HG03457 (cell line): ENCODE results near the gene TNS4.

Source experiments
- ATAC-seq: cut with Tn5 transposase; IDR thresholded peaks from one replicate; pipeline ENCODE4 v1.9.1; 2021; ENCODE audit warnings: moderate number of reproducible peaks; ENCODE audit not compliant: unreplicated experiment

TNS4 gene

DNA sequence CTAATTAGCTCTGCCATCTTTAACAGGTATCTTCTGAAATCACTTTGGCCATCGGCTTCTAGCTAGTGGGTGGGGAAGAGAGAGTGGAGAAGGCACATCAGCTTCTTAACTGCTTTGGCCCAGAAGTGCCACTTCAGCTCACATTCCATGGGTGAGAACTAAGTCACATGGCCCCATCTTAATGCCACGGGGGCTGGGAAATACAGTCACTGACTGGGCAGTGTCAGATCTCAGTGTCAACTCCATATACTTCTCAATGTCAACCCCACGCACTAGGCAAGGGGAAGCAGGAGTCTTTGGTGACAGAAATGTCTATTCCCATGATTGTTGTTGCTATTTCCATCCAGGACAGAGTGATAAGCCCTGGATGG lies 34.5 kb upstream of the TNS4 start:
- ATAC-seq = no peak

DNA sequence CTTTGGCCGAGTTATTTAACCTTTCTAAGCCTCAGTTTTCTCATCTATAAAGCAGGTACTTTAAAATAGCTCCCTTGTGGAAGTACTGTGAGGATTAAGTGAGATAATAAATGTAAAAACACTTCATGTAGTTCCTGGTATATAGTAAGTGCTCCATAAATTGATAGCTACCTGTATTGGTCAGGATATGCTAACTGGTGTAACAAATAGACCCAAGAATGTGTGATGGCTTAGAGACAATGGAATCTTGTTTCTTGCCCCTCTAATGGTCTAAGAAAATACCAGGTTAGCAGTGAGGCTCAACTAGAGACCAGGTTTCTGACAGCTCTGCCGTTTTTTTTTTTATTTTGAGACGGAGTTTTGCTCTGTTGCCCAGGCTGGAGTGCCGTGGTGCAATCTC lies 34.0 kb upstream of the TNS4 start:
- ATAC-seq = no peak

DNA sequence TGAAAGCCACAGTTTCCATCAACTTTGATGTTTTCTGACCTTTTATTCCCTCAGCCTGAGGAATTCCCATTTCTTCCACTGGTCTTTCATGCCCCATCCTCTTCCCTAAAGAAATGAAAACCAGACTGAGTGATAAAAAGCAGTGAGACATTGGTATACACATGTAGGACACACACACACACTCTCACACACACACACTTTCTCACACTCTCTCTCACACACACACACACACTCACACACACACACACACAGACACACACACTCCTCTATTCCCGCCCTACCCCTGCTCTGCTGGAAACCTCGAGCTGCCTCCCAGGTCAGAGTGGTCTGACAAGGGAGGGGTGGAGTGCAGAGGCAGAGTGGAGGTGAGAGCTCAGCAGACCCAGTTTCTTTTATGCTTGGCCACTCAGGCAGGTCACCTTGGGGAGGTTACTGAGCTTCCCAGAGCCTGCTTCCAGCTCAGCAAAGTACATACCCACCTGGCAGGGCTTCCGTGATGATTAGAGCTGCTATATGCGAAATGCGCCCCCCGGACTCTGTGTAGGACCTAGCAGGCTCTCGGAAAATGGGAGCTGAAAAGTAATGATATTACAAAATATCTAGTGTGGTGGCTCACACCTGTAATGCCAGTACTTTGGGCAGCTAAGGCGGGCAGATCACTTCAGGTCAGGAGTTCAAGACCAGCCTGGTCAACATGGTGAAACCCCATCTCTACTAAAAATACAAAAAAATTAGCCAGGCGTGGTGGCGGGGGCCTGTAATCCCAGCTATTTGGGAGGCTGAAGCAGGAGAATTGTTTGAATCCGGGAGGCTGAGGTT lies 33.2 kb upstream of the TNS4 start:
- no peak for ATAC-seq

DNA sequence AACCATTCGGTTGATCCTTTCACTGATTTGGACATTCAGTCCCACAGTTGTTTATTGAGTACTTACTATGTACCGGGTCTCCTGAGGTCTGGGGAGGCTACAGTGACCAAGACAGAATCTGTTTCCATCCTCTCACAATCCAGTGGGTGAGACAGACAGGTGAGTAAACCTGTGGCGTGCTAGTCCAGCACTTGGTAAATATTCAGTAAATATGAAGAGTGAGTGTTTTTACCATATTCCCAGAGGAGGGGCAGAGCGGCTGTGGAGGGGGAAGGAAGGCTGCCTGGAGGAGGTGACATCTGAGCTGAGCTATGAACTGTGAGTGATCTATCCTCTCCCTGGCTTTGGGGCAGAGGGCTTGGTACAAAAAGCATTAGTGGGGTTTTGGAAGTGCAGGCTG lies 32.5 kb upstream of the TNS4 start:
- ATAC-seq = no peak

DNA sequence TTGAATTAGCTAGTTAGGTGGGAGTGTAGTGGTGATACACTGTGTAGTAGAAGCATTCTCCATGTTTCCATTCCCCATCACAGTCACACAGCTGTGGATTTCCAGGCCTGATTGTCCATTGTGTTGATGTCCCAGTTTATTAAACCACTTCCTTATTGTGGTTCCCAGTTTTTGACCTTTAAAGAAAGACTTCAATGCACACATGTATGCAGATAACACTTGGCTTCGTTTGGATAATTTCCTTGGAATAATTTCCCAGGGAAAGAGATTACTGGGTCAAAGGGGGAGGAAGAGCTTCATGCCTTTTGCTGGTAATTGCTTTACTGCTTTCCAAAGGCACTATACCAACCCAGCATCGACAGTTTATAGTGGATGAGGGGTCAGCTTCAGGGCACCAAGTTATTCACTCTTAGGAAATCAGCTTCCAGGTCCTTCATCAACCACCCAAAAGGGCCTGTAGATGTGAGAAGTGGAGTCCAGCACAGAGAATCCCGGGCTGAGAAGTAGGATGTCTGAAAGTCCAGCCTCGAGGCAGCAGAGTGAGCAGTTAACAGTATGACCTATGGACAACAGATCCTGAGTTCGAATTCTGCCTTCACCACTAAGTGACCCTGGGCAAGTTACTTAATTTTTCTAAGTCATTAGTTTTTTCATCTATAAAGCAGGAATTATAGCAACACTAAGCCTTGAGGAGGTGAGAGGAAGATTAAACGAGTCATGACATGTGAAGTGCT lies 31.3 kb upstream of the TNS4 start:
- no peak for ATAC-seq

DNA sequence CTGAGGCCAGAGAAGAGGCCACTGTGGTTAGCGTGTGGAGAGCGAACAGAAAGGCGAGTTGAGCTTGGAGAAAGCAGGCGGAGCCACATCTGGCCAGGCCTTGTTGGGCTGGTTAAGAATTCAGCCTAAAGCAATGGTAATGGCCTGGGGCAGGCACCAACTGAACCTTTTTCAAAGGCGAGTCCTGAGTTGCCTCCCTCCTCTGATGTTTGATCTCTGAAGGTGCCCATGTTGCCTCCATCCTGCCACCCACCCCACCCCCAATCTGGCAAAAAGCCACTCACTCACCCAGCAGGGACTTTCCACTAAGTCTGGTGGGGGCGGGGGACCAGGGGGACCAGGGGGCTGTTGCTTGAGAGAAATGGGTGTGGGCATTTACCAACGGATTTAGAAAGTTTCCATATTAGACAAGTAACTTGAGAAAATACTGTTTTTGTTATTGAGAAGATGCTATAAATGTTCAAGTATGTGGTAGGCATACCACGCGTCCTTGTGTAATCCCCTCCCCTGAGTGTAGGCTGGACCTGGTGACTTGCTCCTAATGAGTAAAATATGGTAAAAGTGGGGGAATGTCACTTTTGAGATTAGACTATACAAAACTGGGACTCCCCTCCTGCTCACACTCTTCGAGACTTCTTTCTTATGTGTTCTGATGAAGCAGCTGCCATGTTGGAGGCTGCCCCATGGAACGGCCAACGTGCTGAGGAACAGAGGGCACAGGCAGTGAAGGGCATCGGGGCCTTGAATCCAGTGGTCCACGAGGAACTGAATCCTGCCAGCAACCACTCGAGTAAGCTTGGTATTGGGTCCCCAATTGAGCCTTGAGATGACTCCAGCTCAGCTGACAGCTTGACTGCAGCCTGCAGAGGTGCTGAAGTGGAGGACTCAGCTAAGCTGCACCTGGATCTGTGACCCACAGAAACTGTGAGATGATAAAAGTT lies 29.9 kb upstream of the TNS4 start:
- no peak for ATAC-seq

DNA sequence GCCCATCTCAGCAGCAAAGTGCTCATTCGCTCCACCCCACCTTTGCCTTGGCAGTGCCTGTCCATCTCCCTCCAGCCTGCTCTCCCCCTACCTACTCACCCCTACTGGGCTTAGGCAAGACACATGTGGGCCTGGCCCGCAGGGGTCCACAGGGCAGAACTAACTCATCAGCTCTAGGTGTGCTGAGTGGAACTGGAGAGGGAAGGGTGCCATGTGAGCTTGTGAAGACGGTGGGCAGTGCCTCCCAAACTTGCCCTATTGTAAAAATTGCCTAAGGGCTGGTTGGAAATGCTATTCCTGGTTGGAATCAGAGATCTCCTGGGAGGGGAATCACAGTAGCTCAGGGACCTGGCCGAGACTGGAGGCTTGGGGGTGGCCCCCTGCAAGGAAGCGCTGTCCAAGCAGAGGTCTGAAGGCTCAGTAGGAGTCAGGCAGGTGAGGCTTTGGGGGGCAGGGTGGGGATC lies 29.1 kb upstream of the TNS4 start:
- ATAC-seq = no peak

DNA sequence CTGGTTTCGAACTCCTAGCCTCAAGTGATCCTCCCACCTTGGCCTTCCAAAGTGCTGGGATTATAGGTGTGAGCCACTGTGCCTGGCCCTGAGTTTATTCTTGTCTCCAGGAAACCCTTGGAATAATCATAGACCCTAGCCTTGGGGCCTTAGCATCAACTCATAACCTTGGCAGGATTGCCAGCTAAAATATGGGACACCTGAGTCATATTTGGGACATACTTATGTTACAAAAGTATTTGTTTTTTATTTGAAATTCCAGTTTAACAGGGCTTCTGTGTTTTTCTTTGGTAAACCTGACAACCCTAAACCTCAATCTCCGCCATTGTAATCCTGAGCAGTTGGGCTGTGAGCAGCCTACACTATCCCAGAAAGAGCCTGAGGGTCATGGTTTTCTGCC lies 28.6 kb upstream of the TNS4 start:
- no peak for ATAC-seq

DNA sequence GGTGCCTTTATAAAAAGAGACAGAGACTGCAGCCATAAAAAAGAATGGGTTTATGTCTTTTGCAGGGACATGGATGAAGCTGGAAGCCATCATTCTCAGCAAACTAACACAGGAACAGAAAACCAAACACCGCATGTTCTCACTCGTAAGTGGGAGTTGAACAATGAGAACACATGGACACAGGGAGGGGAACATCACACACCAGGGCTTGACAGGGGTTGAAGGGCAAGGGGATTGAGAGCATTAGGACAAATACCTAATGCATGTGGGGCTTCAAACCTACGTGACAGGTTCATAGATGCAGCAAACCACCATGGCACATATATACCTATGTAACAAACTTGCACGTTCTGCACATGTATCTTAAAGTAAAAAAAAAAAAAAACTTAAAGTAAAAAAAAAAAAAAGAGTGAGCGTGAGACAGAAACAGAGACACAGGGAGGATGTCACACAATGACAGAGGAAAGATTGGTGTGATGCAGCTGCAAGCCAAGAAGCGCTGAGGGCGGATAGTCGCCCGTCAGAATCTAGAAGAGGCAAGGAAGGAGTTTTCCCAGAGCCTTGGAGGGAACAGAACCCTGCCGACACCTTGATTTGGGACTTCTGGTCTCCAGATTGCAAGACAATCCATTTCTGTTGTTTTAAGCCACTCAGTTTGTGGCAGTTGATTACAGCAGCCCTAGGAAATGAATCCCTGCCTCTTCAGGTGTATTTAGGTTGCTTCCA lies 27.4 kb upstream of the TNS4 start:
- ATAC-seq = no peak

DNA sequence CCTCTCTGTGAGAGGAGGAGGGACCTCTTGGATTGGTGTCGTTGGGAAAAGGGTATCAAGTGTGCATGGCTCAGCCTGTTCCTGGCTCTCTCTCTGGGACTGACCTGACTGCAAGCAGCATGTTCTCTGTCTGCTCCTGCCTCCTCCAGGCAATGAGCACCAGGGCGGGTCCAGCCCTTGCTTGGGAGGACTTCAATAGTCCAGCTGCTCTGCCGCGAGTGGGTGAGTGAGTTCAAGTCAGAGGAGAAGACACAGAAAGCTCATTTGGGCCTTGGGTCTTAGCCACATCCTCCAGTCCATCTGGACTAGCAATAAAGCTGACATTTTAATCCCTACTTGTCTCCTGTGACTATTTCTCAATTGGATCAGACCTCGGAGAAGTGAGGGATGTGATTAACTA lies 25.2 kb upstream of the TNS4 start:
- ATAC-seq = no peak

DNA sequence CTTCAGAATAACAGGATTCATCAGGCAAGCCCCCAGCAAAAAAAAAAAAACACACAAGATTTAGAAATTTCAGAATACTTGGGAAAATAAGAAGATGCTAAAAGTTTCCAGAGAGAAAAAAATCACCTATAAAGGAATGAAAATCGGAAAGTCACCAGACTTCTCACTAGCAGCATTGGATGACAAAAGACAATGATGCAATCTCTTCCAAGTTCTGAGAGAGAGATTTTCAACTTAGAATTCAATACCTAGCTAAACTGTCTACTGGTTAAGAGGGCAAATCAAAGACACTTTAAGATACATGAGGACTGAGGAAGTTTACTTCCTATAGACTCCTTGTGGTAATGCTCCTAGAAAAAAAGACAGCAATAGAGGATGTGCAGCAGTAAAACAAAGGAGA lies 23.9 kb upstream of the TNS4 start:
- no peak for ATAC-seq

DNA sequence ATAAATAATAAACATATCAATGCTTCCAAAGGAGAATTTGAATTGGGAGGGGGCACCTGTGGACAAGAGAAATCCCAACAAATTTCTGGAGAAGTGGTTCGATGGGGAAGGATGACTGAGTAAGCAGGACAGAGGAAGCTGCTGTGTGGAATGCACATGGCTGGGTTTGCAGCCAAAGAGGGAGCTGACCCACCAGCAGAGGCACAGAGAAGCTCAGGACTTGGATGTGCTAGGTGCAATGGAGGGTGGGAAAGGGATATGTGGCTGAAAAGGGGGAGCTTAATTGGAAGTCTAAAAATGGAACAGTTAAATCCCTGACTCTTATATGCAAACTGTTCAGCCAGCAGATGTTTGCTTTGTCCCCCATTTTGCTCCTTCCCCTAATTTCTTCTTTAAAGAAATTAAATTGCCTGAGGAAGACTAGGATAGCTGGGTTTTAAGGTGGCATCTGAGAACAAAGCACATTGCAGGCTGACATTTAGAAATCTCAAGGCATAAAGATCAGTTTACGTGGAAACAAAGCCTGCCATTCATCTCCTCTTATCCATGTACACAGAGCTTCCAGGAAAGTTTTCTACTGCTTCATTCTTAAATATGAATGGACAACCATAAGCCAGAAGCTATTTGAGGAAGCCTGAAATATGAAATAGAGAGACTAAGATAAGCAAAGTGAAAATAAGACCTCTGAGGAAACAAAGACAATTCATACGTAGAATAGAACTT lies 23.0 kb upstream of the TNS4 start:
- ATAC-seq = no peak

DNA sequence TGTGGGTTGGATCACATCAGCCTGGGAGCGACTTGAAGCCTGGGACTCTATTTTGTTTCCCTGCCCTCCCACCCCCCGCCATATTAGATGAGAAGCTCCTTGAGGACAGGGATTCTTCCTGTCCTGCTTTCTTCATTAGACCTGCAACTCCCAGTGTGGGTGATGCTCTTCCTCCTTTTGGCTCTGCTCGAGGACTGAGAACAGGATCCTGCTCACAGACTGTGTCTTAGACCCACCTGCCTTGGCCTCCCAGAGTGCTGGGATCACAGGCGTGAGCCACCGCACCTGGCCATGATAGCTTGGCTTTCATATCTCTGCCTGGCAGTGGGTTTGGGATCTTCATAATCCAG lies 21.5 kb upstream of the TNS4 start:
- ATAC-seq = no peak

DNA sequence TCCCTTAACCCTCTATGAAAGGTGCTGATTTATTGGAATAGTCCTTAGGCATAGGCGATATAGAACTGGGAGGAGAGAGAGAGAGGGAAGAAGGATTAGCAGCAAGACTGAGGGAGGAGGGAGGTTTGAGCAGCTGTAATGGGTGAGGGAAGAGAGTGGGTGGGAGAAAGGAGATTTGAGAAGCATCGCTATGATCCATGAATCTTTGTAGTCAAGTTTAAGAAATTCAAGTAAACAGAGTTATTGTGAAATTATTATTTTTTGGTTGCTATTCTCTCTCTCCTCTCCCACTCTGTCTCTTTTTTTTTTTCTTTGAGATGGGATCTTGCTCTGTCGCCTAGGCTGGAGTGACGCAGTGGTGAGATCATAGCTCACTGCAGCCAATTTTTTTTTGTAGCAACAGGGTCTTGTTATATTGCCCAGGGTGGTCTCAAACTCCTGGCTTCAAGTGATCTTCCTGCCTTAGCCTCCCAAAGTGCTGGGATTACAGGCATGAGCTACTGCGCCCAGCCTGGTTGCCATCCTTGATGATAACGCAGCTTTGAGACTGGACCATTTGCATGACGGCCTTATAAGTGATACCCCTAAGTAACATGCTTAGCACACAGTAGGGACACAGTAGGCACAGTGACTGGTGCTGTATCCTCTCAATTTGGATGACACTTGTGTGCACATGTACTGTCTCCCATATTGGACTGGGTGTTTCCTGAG lies 21.0 kb upstream of the TNS4 start:
- ATAC-seq = no peak

DNA sequence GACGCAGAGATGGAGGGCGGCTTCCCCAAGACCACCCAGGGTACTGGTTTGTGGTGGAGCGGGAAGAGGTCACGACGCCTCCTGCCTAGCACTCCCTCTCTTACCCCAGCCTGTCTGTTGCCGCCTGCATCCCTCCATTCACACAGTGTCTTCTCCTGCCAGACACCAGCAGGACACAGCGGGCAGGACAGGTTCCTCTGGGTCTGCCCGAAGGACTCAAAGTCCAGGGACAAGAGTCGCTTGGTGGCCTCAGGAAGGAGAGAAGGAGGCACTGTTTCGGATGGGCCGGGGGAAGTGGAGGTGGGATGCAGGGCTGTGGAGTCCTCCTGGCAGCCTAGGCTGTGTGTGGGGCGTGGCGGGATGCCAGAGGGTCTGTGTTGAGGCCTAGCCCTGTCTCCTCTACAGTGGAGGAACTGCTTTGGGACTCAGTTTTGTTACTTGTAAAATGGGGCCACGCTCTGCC lies 19.6 kb upstream of the TNS4 start:
- ATAC-seq = no peak

DNA sequence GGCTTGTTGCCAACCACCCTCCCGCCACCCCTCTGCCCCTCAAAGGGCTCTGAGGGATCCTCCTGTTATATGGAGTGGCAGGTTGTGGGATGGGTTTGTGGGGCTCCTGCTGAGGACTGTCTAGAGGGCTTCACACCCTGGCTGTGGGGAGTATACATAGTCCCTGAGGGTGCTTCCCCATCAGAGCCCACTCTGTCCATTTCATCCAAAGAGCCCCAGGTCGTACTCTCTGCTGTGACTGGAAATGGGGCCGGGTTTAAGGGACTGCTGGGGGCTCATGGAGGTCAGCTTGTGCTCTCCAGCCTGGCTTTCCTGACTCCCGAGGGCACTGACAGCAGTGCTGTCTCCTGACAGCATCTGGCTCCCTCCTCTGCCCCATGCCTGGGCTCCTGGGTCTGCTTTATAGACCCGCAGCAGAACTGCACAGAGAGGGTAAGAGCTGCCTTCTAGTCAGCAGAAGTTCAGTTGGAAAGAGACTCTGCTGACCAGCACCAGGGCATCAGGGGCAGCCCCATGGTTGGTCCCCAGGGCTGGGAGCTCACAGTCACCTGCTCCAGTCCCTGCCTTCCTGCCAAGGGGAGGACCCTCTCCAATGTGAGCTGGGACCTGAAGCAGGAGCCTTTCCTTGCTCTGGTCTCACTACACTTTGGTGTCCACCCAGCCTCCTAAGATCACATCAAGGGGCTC lies 17.8 kb upstream of the TNS4 start:
- ATAC-seq = no peak

DNA sequence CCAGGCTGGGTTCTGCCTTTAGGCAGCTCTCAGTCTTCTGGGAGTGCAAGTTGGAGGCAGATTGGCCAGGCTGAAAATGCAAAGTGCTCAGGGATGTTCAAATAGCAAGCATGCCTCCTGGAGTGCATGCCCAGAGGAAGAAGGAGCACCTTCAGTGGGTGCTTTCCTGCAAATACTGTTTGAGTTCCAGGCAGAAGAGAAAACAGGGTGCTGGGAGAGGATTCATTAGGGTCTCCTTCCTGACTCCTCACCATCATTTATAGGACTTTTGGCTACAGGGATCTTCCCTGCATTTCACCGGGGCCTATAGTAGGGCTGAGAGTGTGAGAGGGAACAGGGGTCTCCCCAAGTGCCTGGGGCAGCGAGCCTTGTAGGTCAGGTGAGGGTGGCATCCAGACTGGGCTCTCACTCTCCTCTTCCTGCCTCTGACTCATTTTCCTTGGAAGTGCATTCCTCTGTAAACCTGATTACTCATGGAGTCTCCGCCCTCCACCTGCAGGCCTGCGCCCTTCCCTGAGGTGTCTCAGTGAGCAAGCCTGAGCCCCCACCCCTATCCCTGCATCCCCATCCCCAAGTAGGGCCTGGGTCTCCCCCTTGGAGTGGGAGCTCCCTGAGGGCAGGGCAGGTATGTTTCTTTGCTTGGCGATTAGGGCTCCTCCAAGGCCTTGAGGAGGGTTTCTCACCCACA lies 17.1 kb upstream of the TNS4 start:
- no peak for ATAC-seq

DNA sequence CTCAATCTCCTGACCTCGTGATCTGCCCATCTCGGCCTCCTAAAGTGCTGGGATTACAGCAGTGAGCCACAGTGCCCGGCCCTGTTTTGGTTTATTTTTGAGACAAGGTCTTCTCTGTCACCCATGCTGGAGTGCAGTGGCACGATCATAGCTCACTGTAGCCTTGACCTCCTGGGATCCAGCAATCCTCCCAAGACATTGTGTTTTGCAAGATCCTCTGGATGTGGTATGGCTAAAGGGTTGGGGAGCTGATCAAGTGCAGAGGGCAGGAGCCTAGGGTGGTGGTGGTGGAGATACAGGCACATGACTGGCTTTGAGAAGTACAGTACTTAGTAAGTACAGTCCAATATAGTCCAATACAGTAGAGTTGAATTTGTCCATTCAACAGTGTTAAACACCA lies 16.6 kb upstream of the TNS4 start:
- no peak for ATAC-seq
